Hippocampal formation (tissue), 2 donors: Measurements from ENCODE around the gene ZIK1.

Experiments
- DNase-seq, 2 donors: peaks; one replicate each; lab custom pipeline; 2025; lab: John Stamatoyannopoulos, UW

Gene ZIK1

DNA sequence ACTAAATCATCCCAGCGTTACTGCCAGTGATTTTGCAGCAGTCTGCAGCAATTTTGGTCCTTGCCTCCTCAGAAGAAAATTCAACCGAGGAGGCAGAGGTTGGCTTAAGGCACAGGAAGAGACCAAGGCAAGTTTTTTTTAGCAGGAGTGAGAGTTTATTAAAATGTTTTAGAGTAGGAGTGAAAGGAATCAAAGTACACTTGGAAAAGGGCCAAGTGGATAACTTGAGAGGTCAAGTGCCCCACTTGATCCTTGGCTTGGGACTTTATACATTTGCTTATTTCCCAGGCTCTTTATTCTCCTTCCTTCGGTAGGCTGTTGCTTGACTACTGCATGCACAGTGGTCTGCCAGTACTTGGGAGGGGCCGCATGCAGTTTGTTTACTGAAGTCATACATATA is 27.2 kb downstream of the ZIK1 start:
- DNase-seq = no peak

DNA sequence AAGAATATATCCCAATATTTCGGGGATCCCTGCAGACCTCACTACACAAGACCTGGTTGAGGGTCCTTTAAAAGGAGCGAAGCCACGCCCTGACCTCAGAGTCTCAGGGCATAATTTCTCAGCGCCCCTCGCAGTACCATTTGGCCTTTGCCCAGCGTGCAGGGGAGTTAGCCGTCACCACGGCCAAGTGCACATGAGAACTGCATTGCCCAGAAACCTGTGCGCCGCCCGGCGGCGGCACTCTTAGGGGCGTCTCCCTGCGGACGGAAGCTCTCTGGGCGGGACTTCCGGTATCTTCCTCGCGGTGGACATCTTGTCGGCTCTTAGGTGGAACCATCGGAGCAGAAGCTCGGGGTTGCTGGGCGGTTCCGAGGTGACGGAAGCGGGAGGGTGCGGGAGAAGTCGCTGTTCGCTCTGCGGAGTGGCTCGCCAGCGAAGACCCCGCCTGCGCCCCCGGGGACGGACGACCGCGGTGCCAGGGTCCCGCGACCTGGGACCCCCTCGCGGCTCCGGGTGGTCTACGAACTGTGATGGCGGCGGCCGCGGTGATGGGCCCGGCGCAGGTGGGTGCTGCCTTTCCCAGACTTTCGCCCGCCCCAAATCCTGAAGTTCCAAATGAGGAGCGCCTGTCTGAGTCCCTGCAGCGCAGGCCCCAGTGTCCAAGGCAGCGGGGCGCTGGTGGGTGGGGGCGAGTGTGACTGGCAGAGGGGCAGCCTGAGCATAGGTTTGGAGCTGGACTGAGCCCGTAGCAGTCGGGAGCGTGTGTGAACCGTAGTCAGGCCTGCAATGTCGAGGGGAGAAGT is 30.2 kb downstream of the ZIK1 start, which contains the start of gene ZNF134:
Gene ZNF134 (plus strand): TSS at position 302 of the 803 bp plus-strand sequence. CDS start 5,227 bp downstream, outside the sequence.
- peak; percentile 74 to 75 for DNase-seq

DNA sequence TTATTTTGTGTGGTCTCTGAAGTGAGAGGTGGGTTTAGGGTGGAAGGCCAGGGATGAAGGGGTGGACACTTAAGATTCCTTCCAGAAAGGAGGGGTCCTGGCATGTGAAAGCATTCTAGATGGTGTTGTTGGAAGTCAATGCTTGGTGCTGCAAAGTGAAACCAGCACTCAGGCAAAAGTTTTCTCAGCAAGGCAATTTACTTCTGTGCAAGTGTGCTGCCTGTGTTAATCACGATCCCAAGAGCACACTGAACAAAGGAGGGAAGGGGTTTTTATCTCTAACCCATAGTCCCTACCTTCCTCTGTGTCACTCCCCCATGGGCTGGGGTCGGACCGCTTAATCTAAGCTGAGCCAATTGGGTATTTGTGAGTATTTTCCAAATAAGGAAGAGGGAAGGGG is 31.4 kb downstream of the ZIK1 start:
- DNase-seq = no peak

DNA sequence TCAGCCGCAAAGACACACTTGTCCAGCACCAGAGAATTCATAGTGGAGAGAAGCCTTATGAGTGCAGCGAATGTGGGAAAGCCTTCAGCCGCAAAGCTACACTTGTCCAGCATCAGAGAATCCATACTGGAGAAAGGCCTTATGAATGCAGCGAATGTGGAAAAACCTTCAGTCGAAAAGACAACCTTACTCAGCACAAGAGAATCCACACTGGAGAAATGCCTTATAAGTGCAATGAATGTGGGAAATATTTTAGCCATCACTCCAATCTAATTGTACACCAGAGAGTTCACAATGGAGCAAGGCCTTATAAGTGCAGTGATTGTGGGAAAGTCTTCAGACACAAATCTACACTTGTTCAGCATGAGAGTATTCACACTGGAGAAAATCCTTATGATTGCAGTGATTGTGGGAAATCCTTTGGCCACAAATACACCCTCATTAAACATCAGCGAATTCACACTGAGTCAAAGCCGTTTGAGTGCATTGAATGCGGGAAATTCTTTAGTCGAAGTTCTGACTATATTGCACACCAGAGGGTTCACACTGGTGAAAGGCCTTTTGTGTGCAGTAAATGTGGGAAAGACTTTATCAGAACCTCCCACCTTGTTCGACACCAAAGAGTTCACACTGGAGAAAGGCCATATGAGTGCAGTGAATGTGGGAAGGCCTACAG is 36.9 kb downstream of the ZIK1 start:
- DNase-seq = no peak

DNA sequence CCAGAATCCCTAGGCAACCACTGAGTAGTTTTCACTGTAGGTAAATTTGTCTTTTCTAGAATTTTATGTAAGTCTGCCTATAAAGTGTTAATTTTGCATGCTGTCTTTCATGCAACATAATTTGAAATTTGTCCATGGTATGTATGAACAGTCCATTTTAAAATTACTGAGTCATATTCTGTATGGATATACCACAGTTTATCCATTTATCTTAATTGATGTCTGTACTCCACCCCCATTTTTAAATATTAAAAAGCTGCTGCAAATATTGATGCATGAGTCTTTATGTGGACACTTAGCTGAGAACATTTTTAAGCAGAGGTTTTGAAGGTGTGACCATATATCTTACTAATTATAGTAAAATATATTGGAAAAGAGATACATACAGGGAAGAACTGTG is 39.1 kb downstream of the ZIK1 start:
- no peak for DNase-seq

DNA sequence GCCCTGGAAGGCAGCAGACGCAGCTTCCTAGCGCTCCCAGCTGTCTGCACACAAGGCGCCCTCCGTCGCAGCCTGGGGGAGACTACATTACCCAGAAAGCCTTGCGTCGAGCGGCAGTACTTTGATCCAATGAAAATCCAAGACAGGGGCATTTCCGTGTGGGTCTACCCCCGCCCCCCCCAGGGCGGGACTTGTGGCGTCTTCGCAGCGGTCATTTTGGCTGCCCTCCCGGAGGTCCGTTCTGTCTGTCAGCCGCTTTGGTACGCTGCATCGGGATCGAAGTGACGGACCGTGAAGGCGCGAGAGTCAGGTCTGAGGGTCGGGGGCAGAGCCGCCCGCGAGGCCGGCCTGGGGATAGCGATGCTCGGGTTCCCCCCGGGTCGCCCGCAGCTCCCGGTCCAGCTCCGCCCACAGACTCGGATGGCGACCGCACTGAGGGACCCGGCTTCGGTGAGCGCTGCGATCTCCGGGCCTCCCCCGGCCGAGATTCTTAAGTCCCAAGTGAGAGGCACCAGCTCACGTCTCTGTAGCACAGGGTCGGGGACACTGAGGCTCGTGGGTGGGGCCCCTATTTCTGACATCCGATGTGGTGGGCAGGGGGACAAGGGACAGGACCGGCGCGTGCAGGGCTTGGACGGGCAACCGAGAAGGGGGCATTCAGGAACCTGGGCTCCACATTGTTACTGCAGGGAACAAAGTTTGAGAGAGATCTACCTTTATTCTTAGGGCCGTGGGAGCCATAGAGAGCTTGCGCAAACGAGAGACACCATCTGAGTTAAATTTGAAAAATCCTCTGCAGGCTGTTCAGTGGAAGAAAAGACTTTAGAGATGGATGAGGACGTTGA is 49.3 kb downstream of the ZIK1 start, which contains the start of gene ZNF211:
Gene ZNF211 (plus strand): TSS at position 182 of the 845 bp plus-strand sequence. CDS start 179 bp downstream, at position 361.
- peak; percentile 94 for DNase-seq

DNA sequence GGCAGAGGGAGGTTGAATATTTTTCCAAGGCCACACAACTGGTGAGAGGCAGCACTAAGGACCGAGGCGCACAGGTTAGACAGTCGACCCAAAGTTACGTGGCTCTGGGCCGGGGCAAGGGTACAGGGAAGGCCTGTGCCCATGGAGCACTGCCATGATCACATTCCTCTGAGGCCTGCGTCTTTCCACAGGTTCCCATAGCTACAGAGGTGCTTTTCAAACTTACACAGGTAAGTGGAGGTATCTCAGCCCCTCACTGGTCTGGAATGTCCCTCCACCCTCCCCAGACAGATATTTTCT is 49.8 kb downstream of the ZIK1 start:
- no peak for DNase-seq

DNA sequence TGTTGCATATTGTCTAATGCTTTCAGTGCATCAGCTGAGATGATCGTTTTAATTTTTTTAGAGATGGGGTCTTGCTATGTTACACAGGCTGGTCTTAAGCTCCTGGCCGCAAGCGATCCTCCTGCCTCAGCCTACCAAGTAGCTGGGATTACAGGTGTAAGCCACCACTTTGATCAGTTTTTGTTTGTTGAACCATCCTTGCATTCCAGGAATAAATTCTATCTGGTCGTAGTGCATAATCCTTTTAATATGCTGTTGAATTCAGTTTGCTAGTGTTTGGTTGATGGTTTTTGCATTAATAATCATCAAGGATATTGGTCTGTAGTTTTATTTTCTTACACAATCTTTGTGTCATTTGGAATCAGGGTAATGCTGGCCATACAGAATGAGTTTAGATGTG is 53.4 kb downstream of the ZIK1 start:
- no peak for DNase-seq

DNA sequence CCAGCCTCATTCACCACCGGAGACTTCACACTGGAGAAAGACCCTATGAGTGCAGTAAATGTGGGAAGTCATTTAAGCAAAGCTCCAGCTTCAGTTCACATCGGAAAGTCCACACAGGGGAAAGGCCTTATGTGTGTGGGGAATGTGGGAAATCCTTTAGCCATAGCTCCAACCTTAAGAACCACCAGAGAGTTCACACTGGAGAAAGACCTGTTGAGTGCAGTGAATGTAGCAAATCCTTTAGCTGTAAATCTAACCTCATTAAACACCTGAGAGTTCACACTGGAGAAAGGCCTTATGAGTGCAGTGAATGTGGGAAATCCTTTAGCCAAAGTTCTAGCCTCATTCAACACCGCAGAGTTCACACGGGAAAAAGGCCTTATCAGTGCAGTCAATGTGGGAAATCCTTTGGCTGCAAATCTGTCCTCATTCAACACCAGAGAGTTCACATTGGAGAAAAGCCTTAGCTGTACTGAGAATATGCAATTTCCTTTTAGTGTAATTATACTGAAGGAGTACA is 57.8 kb downstream of the ZIK1 start:
- DNase-seq = no peak

DNA sequence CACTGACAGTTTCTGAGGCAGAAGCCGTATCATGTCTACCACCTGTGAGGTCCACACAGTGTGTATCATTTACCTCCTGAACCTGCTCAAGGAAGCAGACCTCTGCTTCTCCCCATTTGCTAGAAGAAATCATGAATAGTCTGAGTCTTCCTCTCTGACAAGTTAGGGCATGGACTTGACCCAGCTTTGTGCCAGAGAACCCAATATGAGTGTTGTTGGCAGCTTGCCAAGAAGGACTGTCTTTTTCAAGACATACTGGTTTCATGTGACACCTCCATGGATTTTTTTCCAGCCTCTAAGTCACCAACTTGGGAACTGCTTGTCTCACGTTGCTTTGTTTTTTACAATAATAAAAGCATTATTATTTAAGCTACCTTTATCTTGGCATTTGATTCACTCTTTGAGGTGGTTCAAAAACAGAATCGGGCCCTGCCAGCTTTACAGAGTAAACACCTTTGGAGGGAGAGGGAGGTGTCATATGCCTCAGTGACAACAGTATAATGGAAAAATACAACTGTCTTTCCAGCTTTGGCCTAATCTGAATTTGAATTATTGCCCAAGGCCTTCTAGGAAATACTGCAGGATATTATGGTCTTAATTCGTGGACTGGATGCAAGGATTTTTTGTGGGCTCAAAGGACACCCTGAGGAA is 58.6 kb downstream of the ZIK1 start:
- DNase-seq = no peak
